Measurements from ENCODE around the gene C3AR1.
"Not testable (repeated sequence)": the region's sequence is repeated elsewhere in the genome, so short reads cannot be mapped to it uniquely, and the experiment has no call there.

C3AR1 gene

DNA sequence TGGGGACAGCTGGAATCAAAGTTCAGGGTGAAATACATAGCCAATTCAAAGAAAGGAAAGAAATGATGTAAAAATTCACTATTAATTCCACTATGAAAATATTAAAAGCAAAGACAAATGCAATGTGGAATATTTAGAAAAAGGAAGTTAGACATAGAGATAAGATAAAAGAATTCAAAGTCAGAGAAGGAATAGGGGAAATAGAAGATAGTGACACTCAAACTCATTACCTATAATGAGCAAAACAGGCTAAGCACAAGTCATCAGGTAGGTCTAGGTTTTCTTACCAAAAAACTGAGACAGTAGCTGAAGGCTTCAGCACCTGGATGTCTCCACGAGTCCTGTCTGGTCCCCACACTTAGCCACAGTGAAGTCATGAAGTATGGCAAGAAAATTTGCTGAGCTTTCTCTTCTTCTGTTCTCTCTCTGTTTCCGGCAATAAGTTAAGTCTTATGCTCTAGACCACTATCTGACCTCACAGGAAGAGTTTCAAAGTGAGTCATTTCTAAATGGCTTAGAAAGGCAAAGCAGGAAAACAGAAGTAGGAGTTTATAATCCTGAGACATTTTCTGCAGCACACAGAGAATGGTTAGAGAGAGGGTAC, at the start of gene C3AR1:
Gene C3AR1, minus strand, starts transcription at position 369 of the 604 bp plus-strand sequence. CDS start 6,174 bp downstream, outside the sequence.
- FAIRE-seq = no peak

DNA sequence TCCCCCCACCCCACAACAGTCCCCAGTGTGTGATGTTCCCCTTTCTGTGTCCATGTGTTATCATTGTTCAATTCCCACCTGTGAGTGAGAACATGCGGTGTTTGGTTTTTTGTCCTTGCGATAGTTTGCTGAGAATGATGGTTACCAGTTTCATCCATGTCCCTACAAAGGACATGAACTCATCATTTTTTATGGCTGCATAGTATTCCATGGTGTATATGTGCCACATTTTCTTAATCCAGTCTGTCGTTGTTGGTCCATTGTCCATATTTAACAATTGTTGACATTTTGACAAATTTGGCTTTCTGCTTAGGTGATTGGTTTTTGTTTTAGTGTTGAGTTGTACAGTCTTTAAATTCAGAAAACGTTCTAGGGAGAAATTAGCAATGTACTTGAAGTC, 47.0 kb upstream of the C3AR1 start:
- not testable (repeated sequence) for FAIRE-seq

DNA sequence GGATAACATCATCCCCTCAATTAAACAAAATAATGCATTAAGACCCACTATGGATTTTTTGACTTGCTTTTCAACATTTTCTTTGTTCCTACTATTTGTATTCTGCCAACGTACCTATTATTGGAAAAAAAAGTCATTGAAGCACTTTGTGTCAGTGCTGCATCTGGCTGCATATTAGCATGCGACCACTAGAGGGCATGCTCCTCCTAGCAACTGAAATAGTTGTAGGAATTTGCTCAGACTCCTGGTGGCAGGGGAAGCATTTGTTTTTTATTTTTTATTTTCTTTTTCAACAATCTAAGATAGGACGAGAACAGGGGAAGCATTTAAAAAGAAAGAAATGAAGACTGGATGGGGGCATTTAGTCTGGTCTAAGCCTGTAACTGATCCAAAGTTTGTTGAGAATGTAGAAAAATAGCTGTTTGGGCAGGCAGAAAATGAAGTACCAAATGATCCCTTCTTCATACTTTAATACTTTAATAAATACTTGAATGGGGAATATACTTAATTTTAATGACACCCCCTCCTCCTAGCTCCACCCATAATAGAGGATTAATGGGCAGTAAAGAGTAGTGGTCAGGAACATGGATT, 42.7 kb upstream of the C3AR1 start:
- FAIRE-seq = peak; percentile 94

DNA sequence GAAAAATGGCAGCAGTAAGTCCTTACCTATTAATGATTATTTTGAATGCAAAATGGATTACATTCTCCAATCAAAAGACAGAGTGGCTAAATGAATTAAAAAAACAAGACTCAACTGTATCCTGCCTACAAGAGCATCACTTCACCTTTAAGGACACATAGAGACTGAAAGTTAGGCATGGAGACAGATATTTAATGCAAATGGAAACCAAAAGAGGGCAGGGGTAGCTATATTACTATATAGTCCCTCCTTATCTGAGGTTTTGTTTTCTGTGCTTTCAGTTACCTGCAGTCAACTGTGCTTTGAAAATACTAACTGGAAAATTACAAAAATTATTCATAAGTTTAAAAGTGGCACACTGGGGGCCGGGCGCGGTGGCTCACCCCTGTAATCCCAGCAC, 33.1 kb upstream of the C3AR1 start:
- FAIRE-seq = no peak

DNA sequence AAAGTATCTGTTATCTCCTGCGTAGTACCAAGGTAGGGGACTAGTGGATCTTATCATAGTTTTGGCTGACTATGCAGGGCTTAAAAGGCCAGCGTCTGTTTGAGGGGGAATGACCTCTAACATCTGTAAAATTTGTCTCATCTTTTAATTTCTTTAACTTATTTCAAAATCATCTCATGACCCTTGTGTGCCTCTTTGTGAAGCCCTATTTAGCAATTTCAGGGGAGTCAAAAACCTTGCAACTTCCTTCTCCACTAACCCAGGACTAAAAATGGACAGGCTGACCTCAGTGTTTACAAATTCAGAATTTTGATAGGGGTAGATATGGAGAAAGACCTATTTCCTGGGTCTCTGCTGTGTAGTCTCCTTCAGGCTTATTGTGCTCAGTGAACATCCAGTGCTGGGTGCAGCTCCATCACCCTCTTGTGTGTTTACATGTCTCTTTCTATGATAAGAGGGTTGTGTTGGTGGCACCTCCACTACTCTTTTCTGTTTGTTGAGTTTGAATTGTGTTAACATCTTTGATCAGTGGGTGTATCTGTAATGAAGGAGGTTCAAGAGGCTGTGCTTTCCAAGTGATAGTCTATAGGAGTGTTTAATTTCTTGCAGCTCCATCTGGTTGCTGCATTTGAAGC, 30.2 kb upstream of the C3AR1 start:
- FAIRE-seq = no peak

DNA sequence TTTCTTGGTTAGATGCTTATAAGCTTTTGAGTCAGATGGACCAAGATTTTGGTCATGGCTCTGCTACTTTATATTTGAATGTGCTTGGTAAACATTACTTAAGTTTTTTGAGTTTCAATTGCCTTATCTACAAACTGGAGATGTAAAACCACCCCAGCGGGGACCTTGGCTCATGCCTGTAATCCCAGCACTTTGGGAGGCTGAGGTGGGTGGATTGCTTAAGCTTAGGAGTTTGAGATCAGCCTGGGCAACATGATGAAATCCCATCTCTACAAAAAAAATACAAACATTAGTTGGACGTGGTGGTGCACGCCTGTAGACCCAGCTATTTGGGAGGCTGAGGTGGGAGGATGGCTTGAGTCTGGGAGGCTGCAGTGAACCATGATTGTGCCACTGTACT, 27.1 kb upstream of the C3AR1 start:
- no peak for FAIRE-seq

DNA sequence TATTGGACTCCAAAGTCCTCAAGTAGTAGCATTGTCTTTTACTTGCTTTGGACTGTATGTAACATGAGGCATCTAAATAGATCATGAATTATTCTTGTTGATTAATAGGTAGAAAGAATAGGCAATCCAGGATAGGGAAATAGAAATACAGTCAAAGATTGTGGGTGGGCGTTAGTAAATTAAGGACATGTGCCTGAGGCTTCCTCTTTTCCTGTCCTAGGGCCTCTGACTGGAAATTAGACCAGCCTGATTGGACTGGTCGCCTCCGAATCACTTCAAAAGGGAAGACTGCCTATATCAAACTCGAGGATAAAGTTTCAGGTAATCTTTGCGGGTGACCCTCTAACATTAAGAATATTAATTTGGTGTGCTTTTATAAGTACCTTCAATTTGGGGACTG, 23.6 kb upstream of the C3AR1 start:
- FAIRE-seq = no peak

DNA sequence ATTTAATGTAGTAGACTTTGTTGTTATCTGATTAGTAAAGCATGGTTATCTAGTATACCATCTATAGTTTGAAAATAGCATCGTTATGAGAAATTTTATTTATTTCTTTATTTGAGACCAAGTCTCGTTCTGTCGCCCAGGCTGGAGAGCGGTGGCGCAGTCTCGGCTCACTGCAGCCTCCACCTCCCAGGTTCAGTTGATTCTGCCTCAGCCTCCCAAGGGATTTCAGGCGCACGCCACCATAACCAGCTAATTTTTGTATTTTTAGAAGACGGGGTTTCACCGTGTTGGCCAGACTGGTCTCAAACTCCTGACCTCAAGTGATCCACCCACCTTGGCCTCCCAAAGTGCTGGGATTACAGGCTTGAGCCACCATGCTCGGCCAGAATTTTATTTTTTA, 23.1 kb upstream of the C3AR1 start:
- FAIRE-seq = not testable (repeated sequence)

DNA sequence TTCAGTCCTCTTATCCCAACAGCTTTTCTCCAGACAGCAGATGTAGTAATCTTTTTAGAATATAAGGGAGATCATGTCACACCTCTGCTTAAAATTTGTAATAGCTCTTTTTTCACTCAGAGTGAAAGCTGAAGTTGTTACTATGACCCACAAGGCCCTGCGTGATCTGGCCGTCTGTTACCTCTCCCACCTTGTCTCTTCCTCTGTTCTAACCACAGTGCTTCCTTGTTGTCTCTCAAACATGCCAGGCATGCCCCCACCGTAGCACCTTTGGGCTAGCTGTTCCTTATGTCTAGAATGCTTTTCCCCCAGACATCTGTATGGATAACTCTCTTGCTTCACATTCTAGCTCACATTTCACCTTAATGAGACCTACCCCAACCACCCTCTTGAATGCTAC, 22.4 kb upstream of the C3AR1 start:
- no peak for FAIRE-seq

DNA sequence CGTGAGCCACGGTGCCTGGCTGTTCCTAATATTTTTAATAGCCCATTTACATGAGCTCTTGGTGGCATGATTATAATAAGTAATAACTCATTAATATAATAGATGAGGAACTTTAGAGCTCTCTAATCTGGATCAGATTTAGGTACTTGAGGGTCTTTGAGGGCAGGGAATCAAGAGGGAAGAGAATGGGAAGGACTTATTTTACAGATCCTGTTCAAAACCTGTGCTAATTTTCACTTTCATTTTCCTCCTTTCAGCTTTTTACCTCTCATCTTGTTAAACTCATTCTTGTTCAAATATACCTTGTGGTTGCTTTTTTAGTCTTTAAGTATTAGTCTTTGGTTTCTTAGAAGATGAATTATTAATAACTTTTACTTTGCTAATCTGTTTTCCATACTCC, 21.5 kb upstream of the C3AR1 start:
- FAIRE-seq = no peak

DNA sequence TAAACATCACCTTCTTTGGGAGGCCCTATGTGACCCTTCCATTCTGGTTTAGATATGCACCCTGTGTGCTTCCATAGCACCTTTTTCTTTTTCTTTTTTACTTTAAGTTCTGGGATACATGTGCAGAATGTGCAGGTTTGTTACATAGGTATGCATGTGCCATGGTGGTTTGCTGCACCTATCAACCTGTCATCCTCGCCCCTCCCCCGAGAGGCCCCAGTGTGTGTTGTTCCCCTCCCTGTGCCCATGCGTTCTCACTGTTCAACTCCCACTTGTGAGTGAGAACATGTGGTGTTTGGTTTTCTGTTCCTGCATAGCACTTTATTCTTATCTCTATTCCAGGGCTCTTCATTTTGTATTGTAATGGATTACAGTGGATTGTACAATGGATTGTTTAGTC, 18.2 kb upstream of the C3AR1 start:
- FAIRE-seq = not testable (repeated sequence)

DNA sequence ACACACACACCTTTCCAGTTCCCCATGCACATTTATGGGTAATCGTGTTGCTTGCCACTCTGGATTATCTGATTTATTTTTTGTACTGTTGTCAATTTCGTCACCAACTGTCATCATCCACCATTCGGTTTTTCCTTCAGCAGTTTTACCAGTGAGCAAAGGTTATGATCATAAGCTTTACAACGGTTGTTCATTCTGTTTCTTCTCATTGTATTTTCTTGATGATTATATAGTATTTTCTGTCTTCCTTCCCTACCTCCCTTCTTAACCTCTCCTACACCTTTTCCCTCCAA, 16.6 kb upstream of the C3AR1 start:
- no peak for FAIRE-seq

DNA sequence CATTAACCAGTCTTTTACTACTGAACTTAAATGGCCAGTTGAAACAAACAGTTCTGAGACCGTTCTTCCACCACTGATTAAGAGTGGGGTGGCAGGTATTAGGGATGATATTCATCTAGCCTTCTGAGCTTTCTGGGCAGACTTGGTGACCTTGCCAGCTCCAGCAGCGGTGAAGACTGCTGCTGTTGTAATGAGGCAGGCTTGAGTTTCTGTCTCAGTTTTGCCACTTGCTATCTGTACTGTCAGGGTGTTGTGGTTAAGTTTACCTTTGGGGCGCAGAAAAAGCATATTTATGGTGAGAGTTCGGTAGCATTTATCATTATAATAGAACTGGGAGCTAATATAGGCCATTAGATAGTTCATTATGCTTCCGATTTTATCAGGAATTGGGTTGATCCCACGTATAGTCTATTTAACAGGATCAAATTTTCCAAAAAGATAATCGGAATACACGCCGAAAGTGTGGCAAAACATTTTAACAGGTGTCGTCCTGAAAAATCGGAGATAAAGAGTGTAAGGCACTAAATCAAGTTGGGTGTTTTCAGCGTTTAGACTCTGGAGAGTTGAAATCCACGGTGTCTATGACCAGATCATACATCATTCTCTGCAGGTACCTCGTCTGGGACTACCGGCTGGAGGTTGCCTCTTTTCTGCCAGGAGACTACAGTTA, 15.2 kb upstream of the C3AR1 start:
- FAIRE-seq = no peak

DNA sequence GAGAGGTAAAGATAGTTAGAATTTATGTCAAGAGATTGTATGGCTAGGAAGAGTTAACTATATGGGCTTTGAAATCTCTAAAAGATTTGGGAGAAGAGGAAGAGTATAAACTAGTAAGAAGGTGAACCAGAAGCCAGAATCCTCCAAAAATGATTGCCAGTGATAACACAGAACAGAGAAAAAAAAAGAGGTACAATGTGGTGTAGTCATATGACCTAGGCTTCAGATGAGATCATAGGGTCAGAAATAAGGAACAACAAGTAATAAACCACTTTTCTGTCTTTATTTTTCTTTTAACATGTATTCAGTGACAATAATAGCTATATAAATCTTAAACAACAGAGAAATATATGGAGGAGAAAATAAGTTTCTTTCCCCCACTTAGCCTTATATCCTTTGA, 14.0 kb upstream of the C3AR1 start:
- no peak for FAIRE-seq

DNA sequence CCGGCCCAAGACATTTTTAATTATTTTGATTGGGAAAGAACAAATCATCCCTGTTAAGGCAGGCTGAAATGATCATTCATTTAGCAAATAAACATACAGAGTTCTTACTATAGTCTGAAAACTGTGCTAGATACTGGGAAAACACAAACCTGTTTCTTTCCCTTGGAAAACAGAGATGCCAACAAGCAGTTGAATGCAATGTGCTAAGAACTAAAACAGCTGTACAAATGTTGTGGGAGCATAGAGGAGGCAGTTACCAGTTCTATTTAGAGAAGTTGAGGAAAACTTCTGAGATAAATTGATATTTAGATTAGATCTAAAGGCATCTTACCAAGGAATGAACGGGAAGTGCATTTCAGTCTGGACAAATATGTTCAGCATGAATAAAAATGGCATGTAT, 12.8 kb upstream of the C3AR1 start:
- FAIRE-seq = no peak

DNA sequence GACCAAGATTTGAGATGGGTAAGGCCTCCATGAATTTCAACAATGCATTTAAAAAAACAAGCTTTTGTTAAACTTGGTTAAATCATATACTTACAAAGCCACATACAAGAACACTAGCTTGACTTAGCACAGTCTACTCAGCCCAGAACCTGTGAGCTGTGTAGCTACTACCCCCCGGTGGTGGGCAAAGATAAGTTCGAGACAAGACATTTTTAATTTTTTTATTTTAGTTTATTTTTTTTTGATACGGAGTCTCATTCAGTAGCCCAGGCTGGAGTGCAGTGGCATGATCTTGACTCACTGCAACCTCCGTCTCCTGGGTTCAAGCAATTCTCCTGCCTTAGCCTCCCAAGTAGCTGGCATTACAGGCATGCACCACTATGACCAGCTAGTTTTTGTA, 12.2 kb upstream of the C3AR1 start:
- FAIRE-seq = peak; percentile 57

DNA sequence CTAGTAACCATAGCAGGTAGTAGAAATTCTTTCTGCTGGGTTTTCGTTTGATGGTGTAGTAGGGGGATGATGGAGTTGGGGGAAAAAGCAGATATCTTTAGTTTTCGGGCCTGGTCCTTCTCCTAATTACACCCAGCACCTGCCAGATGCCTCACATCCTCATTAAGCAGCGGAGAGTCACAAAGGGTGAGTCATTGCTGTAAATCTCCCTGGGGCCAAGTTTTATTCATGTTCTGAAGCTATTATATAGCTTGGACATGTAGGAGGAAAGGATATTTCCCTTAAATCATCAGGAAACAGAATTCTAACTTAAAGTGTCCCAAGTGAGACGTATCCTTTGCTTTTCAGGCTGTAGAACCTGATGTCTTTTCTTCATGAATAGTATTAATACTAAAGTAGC, 11.0 kb upstream of the C3AR1 start:
- FAIRE-seq = no peak

DNA sequence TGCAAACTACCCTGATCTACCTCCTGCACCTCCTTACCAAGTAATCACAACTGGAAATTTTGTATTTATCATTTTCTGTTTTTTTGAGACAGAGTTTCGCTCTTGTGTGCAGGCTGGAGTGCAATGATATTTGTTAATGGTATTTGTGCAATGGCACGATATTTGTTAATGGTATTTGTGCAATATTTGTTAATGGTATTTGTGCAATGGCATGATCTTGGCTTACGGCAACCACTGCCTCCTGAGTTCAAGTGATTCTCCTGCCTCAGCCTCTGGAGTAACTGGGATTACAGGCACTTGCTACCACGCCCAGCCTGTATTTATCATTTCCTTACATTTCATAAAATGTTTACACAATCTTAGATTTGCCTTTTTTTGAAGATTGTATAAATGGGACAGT, 10.2 kb upstream of the C3AR1 start:
- no peak for FAIRE-seq

DNA sequence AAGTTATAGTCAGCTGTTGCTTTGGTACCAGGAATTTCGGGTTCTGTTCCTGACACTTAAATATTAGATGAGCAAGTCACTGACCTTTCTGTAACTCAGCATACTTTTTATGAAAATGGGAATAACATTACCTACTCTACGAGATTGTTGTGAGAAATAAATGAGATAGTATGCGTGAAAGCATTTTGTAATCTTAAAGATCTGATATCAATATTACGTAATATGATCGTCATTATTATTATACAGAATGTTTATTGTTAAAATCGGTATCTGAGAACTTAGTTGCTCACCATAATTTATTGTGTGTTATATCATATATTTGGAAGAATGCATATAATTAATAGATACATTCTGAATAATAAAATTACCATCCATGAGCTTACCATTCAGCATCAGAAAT, 9.8 kb upstream of the C3AR1 start:
- FAIRE-seq = no peak

DNA sequence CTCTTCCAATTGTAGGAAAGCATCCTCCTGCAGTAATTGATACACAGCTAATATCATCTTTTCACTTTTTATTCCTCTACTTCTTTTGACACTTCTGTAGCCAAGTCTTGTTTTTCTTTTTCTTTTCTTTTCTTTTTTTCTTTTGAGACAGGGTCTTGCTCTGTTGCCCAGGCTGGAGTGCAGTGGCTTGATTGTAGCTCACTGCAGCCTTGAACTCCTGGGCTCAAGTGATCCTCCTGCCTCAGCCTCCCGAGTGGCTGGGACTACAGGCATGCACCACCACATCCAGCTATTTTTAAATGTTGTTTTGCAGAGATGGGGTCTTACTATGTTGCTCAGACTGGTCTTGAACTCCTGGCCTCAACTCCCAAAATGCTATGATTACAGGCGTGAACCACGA, 5.7 kb upstream of the C3AR1 start:
- FAIRE-seq = not testable (repeated sequence)

DNA sequence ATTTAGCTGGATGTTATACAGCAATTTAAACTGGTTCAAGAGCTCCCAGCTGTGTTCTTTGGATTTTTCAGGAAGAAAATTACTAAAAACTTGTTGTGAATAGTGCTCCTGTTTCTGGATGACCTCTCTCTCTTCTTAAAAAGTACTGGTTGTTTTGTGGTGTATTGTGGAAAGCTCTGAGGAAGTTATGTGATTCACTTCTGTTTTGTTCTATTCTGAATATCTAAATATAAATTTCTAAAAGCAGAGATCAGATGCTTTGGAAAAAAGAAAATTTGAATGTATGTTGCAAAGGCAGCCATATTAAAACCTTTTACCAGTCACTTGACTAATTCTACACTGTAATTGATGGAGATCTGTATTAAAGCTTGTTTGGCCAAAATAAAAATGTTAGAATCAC, 3.4 kb upstream of the C3AR1 start:
- FAIRE-seq = no peak

DNA sequence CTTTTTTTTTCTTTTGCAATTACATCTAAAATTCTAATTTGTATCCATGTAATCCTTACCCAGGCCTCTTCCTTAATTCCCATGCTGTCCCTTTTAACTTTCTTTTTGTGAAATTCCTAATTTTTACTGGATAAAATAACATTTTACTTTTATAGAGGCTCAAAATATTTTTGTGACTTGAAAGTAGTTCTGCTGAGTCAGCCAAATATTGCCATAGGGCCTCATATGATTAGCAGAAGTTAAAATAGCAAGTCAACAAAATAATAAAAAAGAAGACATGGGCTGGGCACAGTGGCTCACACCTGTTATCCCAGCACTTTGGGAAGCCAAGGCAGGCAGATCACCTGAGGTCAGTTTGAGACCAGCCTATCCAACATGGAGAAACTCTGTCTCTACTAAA, 2.0 kb downstream of the C3AR1 start:
- no peak for FAIRE-seq

DNA sequence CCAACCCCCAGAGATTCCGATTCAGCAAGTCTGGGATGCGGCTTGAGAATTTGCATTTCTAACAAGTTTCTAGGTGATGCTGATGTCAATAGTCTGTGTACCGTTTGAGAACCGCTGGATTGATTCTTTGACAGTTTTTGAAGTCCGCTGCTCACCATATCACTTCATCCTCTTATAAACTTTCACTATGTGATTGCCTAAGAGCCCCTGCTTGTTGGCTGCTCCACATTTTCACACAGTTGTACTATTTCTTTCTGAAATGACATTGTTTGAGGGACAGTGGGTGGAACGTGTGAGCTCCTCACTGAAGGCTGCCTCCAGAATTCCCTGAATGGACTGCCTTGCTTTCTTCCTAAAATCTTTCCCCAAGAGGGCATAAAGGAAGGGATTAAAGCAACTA, 7.7 kb downstream of the C3AR1 start:
- FAIRE-seq = no peak

DNA sequence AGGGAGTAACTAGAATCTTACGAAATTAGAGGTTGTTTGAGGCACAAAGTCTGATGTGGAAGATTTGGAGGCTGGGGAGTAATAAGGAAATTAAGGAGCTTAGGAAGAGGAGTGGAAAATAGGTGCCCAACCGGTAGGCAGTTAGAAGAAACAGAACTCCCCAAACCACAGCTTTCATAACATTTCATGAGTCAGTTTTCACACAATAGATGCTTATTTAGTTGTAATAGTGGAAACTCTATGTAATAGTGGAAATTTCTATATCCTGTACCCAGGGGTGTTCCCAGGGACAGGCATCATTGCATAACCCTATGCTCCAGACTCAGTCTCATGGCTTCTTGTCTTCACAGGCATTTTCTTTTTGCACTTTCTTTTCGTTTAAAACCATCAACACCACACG, 8.3 kb downstream of the C3AR1 start:
- FAIRE-seq = no peak

DNA sequence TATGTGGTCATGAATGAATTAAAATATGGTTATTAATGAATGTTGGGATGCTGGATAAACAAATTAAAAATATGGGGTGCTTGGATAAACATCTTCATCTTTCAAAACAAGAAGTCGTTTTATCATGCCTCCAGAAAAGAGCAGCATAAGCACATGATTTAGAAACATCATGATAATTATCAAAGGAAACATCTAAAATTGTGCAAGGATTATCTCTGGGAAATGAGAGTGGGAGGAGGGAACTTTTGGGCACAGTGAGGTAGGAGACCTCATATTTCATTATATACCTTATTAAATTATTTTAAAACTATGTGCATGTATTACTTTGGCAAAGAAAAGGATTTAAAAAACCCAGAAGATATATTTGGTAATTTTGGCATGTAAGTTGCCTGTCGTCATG, 8.9 kb downstream of the C3AR1 start:
- FAIRE-seq = no peak

Data from G401.6 (cell line).